ENCODE results near the gene CNST. TPM values are rescaled to one million over a fixed set of nuclear protein-coding genes. Genes with fewer than 3 reads are reported as not detected.

The CNST gene
- total and polyA plus RNA-seq, 2 of the 13 experiments (the other 11 are each of a cell fraction or from before 2014, with no cell fraction given), result 6.3 to 12.4 TPM

- TF ChIP-seq ZBTB49 (CRISPR knock-in tag; IDR thresholded peaks at IDR 0.05; ENCODE audit: borderline replicate concordance) (no peak), NR2F1 (CRISPR knock-in tag; IDR thresholded peaks at IDR 0.05) (peak; percentile 92 to 96), PLRG1 (conservative IDR thresholded peaks at IDR 0.05) (no peak), GLMP (CRISPR knock-in tag; IDR thresholded peaks at IDR 0.05; ENCODE audit: borderline replicate concordance) (no peak), CC2D1A (CRISPR knock-in tag; IDR thresholded peaks at IDR 0.05) (no peak), TBL1XR1 (IDR thresholded peaks at IDR 0.05; ENCODE audit: borderline replicate concordance, low read length, partially characterized antibody) (peak; percentile 85), ZBTB38 (CRISPR knock-in tag; IDR thresholded peaks at IDR 0.05) (no peak), ZNF841 (CRISPR knock-in tag; IDR thresholded peaks at IDR 0.05; ENCODE audit: borderline replicate concordance) (peak; percentile 27; the same call in 1 of the 2 replicates), XBP1 (CRISPR knock-in tag; IDR thresholded peaks at IDR 0.05) (peak; percentile 69; the same call in 1 of the 2 replicates), ZNF205 (CRISPR knock-in tag; IDR thresholded peaks at IDR 0.05) (peak; percentile 86; the same call in 1 of the 2 replicates), KLF9 (CRISPR knock-in tag; IDR thresholded peaks at IDR 0.05; ENCODE audit: low read depth) (no peak), BCLAF1 (IDR thresholded peaks at IDR 0.05) (no peak), ZNF331 (CRISPR knock-in tag; IDR thresholded peaks at IDR 0.05) (peak; percentile 91), CREBL2 (CRISPR knock-in tag; IDR thresholded peaks at IDR 0.05; ENCODE audit: borderline replicate concordance) (no peak), RORA (CRISPR knock-in tag; IDR thresholded peaks at IDR 0.05) (0 out of 2 replicates have a peak, but pooled peaks have one; percentile 31), MAFF (IDR thresholded peaks at IDR 0.05; ENCODE audit: low read depth, low read length) (no peak), ZBTB8A (CRISPR knock-in tag; IDR thresholded peaks at IDR 0.05; ENCODE audit: borderline replicate concordance, low read depth) (no peak), ZNF468 (CRISPR knock-in tag; IDR thresholded peaks at IDR 0.05) (no peak), SRSF9 (IDR thresholded peaks at IDR 0.05; ENCODE audit: borderline replicate concordance, insufficient read depth, low read depth, low read length, poor library complexity, severe bottlenecking) (no peak), FOXO4 (CRISPR knock-in tag; conservative IDR thresholded peaks at IDR 0.05) (no peak)
Observed at GRCh38 chr1:246583448-246584185, 17.4 kb downstream of the CNST start (continued).

Data from HepG2 (cell line).